WTC11 (cell line): Measurements from ENCODE around the gene GABRR2. TPM values are rescaled to one million over a fixed set of nuclear protein-coding genes. Genes with fewer than 3 reads are reported as not detected.

ENCODE experiments used
- ATAC-seq: fragments of 200-7000 bp; cut with Tn5 transposase; 2 replicates; pipeline ENCODE4 v1.10.0; 2021; ENCODE audit warnings: mild to moderate bottlenecking, moderate library complexity
- CTCF ChIA-PET: fragments of 300-600 bp; sonication (Branson Sonifier 250); formaldehyde crosslinking; loops from one replicate; lab custom pipeline; 2021; ENCODE audit warnings: antibody characterized with exemption; lab: Charles Lee
- POLR2A ChIA-PET: fragments of 350-600 bp; sonication (Branson Sonifier 250); formaldehyde crosslinking; loops from one replicate; lab custom pipeline; 2021; ENCODE audit warnings: antibody characterized with exemption; lab: Charles Lee
- DNase-seq: peaks from one replicate; pipeline ENCODE4 v3.0.0; 2021; ENCODE audit warnings: low spot score
- H3K27ac Mint-ChIP-seq: 2 replicates; pipeline ENCODE4 v1.8.0; 2021; ENCODE audit warnings: mixed read lengths
- H3K27me3 Mint-ChIP-seq: 2 replicates; pipeline ENCODE4 v1.8.0; 2021; ENCODE audit warnings: low read depth, mild to moderate bottlenecking, moderate library complexity, mixed read lengths
- H3K36me3 Mint-ChIP-seq: 2 replicates; pipeline ENCODE4 v1.8.0; 2021; ENCODE audit warnings: mixed read lengths
- H3K4me1 Mint-ChIP-seq: 2 replicates; pipeline ENCODE4 v1.8.0; 2022; ENCODE audit warnings: mixed read lengths
- H3K4me3 Mint-ChIP-seq: 2 replicates; pipeline ENCODE4 v1.8.0; 2021; ENCODE audit warnings: mild to moderate bottlenecking, moderate library complexity, mixed read lengths
- H3K9me3 Mint-ChIP-seq: 2 replicates; pipeline ENCODE4 v1.8.0; 2021; ENCODE audit warnings: mixed read lengths
- ATF3 ChIP-seq: sonication (generic); formaldehyde crosslinking; conservative IDR thresholded peaks from 2 replicates; pipeline ENCODE4 v1.8.1; 2022; ENCODE audit warnings: mild to moderate bottlenecking, missing genetic modification reagents
- ATF6 ChIP-seq: sonication (generic); formaldehyde crosslinking; IDR thresholded peaks from 2 replicates; pipeline ENCODE4 v1.8.1; 2023; ENCODE audit warnings: mild to moderate bottlenecking, missing genetic modification reagents
- FOXK1 ChIP-seq: sonication (generic); formaldehyde crosslinking; IDR thresholded peaks from 2 replicates; pipeline ENCODE4 v1.8.0; 2022; ENCODE audit warnings: mild to moderate bottlenecking, moderate library complexity, missing genetic modification reagents
- FOXP4 ChIP-seq: sonication (generic); formaldehyde crosslinking; IDR thresholded peaks from 2 replicates; pipeline ENCODE4 v1.8.0; 2022; ENCODE audit warnings: mild to moderate bottlenecking, missing genetic modification reagents
- GRHL2 ChIP-seq: fragments of 250-450 bp; sonication (Bioruptor Pico); IDR thresholded peaks from 2 replicates; pipeline ENCODE4 v1.8.0; 2022; ENCODE audit warnings: mild to moderate bottlenecking, moderate library complexity; ENCODE audit not compliant: insufficient replicate concordance, severe bottlenecking
- MYBL2 ChIP-seq: sonication (generic); formaldehyde crosslinking; IDR thresholded peaks from 2 replicates; pipeline ENCODE4 v1.8.1; 2023; ENCODE audit warnings: mild to moderate bottlenecking, moderate library complexity, missing genetic modification reagents
- OVOL2 ChIP-seq: fragments of 250-450 bp; sonication (Bioruptor Pico); IDR thresholded peaks from 2 replicates; pipeline ENCODE4 v1.9.0; 2021; ENCODE audit warnings: mild to moderate bottlenecking, borderline replicate concordance
- PREB ChIP-seq: sonication (generic); formaldehyde crosslinking; IDR thresholded peaks from 2 replicates; pipeline ENCODE4 v1.8.1; 2022; ENCODE audit warnings: mild to moderate bottlenecking, missing genetic modification reagents, moderate library complexity, borderline replicate concordance
- SMAD4 ChIP-seq: sonication (generic); formaldehyde crosslinking; IDR thresholded peaks from 2 replicates; pipeline ENCODE4 v1.8.0; 2022; ENCODE audit warnings: mild to moderate bottlenecking, missing genetic modification reagents
- SP1 ChIP-seq: sonication (generic); formaldehyde crosslinking; conservative IDR thresholded peaks from 2 replicates; pipeline ENCODE4 v1.8.1; 2022; ENCODE audit warnings: missing genetic modification reagents
- STAT6 ChIP-seq: sonication (generic); formaldehyde crosslinking; conservative IDR thresholded peaks from 2 replicates; pipeline ENCODE4 v1.8.1; 2023; ENCODE audit warnings: mild to moderate bottlenecking, low read depth, missing genetic modification reagents, moderate library complexity
- TCF7 ChIP-seq: sonication (generic); formaldehyde crosslinking; IDR thresholded peaks from 2 replicates; pipeline ENCODE4 v1.8.0; 2022; ENCODE audit warnings: mild to moderate bottlenecking, low read depth, missing genetic modification reagents, moderate library complexity
- USF1 ChIP-seq: sonication (generic); formaldehyde crosslinking; IDR thresholded peaks from 2 replicates; pipeline ENCODE4 v1.8.0; 2022; ENCODE audit warnings: mild to moderate bottlenecking, missing genetic modification reagents
- ZNF121 ChIP-seq: sonication (generic); formaldehyde crosslinking; IDR thresholded peaks from 2 replicates; pipeline ENCODE4 v1.8.0; 2023; ENCODE audit warnings: missing genetic modification reagents
- ZNF138 ChIP-seq: sonication (generic); formaldehyde crosslinking; conservative IDR thresholded peaks from 2 replicates; pipeline ENCODE4 v1.8.1; 2022; ENCODE audit warnings: mild to moderate bottlenecking, moderate library complexity, missing genetic modification reagents
- ZNF281 ChIP-seq: sonication (generic); formaldehyde crosslinking; IDR thresholded peaks from 2 replicates; pipeline ENCODE4 v1.8.0; 2023; ENCODE audit warnings: mild to moderate bottlenecking, missing genetic modification reagents
- ZNF317 ChIP-seq: sonication (generic); formaldehyde crosslinking; IDR thresholded peaks from 2 replicates; pipeline ENCODE4 v1.8.1; 2023; ENCODE audit warnings: low read depth, mild to moderate bottlenecking, moderate library complexity, missing genetic modification reagents, borderline replicate concordance
- ZNF671 ChIP-seq: fragments of 250-450 bp; sonication (Bioruptor Pico); IDR thresholded peaks from 2 replicates; pipeline ENCODE4 v1.8.0; 2021; ENCODE audit warnings: mild to moderate bottlenecking
- total RNA-seq: library from RNA; stranded (reverse); gene quantifications from 3 replicates; pipeline ENCODE4 v1.2.3, GENCODE V29; 2021
- TF ChIP-seq, protein P1 (sequence below): fragments of 250-450 bp; sonication (Bioruptor Pico); IDR thresholded peaks from 2 replicates; pipeline ENCODE4 v1.9.0; 2021; ENCODE audit warnings: moderate library complexity, mild to moderate bottlenecking, inconsistent platforms, borderline replicate concordance

Gene GABRR2
- total RNA-seq, 1 experiment from 2014 or later, result not detected

DNA sequence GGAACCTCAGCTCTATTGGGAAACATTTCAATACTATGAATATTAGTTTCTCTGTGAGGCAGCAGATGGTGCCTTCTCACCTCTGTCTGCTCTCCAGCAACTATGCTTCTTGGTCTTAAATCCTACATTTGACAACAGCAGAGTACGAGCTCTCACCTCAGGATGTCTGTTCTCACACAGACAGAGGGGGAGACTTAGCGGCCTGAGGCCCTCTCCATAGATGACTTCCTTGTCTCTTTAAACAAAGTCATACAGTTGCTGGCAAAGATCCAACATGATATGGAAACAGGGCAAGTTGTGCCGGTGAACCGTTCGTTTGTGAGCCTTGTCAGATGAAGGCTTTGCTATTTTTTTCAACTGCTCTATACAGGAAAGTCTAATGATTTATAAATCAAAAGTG is 54.3 kb downstream of the GABRR2 start (continued):
- TF ChIP-seq ATF6 (CRISPR knock-in tag), result no peak
- TF ChIP-seq GRHL2 (CRISPR knock-in tag), result no peak
- TF ChIP-seq TCF7 (CRISPR knock-in tag), result no peak
- no peak for TF ChIP-seq ZNF121 (CRISPR knock-in tag)
- TF ChIP-seq, protein P1, sequence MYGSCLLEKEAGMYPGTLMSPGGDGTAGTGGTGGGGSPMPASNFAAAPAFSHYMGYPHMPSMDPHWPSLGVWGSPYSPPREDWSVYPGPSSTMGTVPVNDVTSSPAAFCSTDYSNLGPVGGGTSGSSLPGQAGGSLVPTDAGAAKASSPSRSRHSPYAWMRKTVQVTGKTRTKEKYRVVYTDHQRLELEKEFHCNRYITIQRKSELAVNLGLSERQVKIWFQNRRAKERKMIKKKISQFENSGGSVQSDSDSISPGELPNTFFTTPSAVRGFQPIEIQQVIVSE (CRISPR knock-in tag), result no peak
- no peak for TF ChIP-seq ATF3
- no peak for TF ChIP-seq FOXP4 (CRISPR knock-in tag)
- TF ChIP-seq, all 79 proteins: peak for 0

- DNase-seq, result no peak
- no peak overlapping the region for H3K27ac Mint-ChIP-seq
- no peaks in the 10 kb centered on the region for H3K27me3 Mint-ChIP-seq
- no peaks in the 10 kb centered on the region for H3K36me3 Mint-ChIP-seq
- ATAC-seq, result no peak
- H3K4me3 Mint-ChIP-seq, result no peak overlapping the region
- H3K4me1 Mint-ChIP-seq, result no peaks in the 10 kb centered on the region
- POLR2A ChIA-PET, result no interaction called here
- CTCF ChIA-PET, result interaction anchor here (1.1 kb wide), 1 partner anchor 51 kb away, joined by 3 read pairs; no protein-coding TSS in a partner anchor
- no peaks in the 10 kb centered on the region for H3K9me3 Mint-ChIP-seq
- TF ChIP-seq SP1, result no peak
- TF ChIP-seq MYBL2 (CRISPR knock-in tag), result no peak
- no peak for TF ChIP-seq ZNF317 (CRISPR knock-in tag)
- no peak for TF ChIP-seq ZNF281 (CRISPR knock-in tag)
- TF ChIP-seq ATF6 (CRISPR knock-in tag), result no peak
- no peak for TF ChIP-seq USF1 (CRISPR knock-in tag)
- TF ChIP-seq ZNF138 (CRISPR knock-in tag), result no peak
- no peak for TF ChIP-seq SMAD4 (CRISPR knock-in tag)
- no peak for TF ChIP-seq OVOL2
- TF ChIP-seq FOXK1 (CRISPR knock-in tag), result no peak
- TF ChIP-seq STAT6 (CRISPR knock-in tag), result no peak
- TF ChIP-seq, protein P1 (CRISPR knock-in tag), result no peak
- no peak for TF ChIP-seq PREB (CRISPR knock-in tag)
- no peak for TF ChIP-seq ZNF671 (CRISPR knock-in tag)
Observed at GRCh38 chr6:89260310-89260709, 54.8 kb downstream of the GABRR2 start.
